Smooth muscle cell (in vitro differentiated cells): Measurements from ENCODE around the gene SENP1. TPM values are rescaled to one million over a fixed set of nuclear protein-coding genes. Genes with fewer than 3 reads are reported as not detected.
A peak's percentile ranks its signal among the peaks of the same experiment; 100 is the strongest.

Experiments
- DNase-seq: peaks from one replicate; lab custom pipeline; 2025; ENCODE audit not compliant: unreplicated experiment; lab: John Stamatoyannopoulos, UW
- H2AFZ ChIP-seq: fragments of 200-600 bp; sonication (generic); 2 replicates; pipeline ENCODE4 v1.6.0; 2016; ENCODE audit warnings: antibody characterized with exemption, low read depth, mild to moderate bottlenecking
- H3F3A ChIP-seq: fragments of 200-600 bp; sonication (generic); 2 replicates; pipeline ENCODE4 v1.6.0; 2017; ENCODE audit warnings: antibody characterized with exemption, low read depth
- H3K27ac ChIP-seq: fragments of 200-600 bp; sonication (generic); 2 replicates; pipeline ENCODE4 v1.5.1; 2016; ENCODE audit warnings: low read depth, mild to moderate bottlenecking
- H3K27me3 ChIP-seq: fragments of 200-600 bp; sonication (generic); 2 replicates; pipeline ENCODE4 v1.6.1; 2016; ENCODE audit warnings: low read depth, mild to moderate bottlenecking
- H3K36me3 ChIP-seq: fragments of 200-600 bp; sonication (generic); 2 replicates; pipeline ENCODE4 v1.5.1; 2016; ENCODE audit warnings: low read depth
- H3K4me1 ChIP-seq: fragments of 200-600 bp; sonication (generic); 2 replicates; pipeline ENCODE4 v1.5.1; 2016; ENCODE audit warnings: low read depth
- H3K4me2 ChIP-seq: fragments of 200-600 bp; sonication (generic); 2 replicates; pipeline ENCODE4 v1.6.0; 2016; ENCODE audit warnings: mild to moderate bottlenecking
- H3K4me3 ChIP-seq: fragments of 200-600 bp; sonication (generic); 2 replicates; pipeline ENCODE4 v1.5.1; 2016; ENCODE audit warnings: mild to moderate bottlenecking
- H3K79me2 ChIP-seq: fragments of 200-600 bp; sonication (generic); 2 replicates; pipeline ENCODE4 v1.6.0; 2016; ENCODE audit warnings: low read depth, mild to moderate bottlenecking
- H3K9ac ChIP-seq: fragments of 200-600 bp; sonication (generic); 2 replicates; pipeline ENCODE4 v1.6.0; 2016; ENCODE audit warnings: low read depth
- H3K9me3 ChIP-seq: fragments of 200-600 bp; sonication (generic); replicated peaks from 2 replicates; pipeline ENCODE4 v1.5.1; 2016; ENCODE audit warnings: low read depth
- H4K20me1 ChIP-seq: fragments of 200-600 bp; sonication (generic); 2 replicates; pipeline ENCODE4 v1.6.0; 2016; ENCODE audit warnings: low read depth
- CTCF ChIP-seq: fragments of 200-600 bp; sonication (generic); IDR thresholded peaks from 2 replicates; pipeline ENCODE4 v1.5.1; 2017; ENCODE audit warnings: borderline replicate concordance, mild to moderate bottlenecking, antibody characterized with exemption; ENCODE audit not compliant: insufficient read depth, poor library complexity, severe bottlenecking
- WGBS: methylation state at CpG from one replicate; pipeline ENCODE4 v1.1.7; 2016; ENCODE audit warnings: low lambda C conversion rate; 5-methylcytosine and 5-hydroxymethylcytosine counted together
- polyA plus RNA-seq: library from polyadenylated mRNA; unstranded; fragments of >200 nt; fragmentation: Nextera tagmentation; extraction: Ambion mirVana; gene quantifications from 2 replicates; pipeline ENCODE4 v1.2.1, GENCODE V29; 2016
- total RNA-seq: library from RNA; depleted of rRNA; stranded (reverse); fragments of >200 nt; gene quantifications from 2 replicates; pipeline ENCODE4 v1.2.3, GENCODE V29; 2014

Gene SENP1
- total and polyA plus RNA-seq, 2 experiments from 2014 or later, result 6.7 to 25.8 TPM

GRCh38 chr12:48109424-48109823, 3.5 kb upstream of the SENP1 start:
- H3F3A ChIP-seq, result peaks cover 6% of the 10 kb centered on the region
- H3K4me2 ChIP-seq, result no peak overlapping the region
- no peak overlapping the region for H2AFZ ChIP-seq
- H3K79me2 ChIP-seq, result peaks cover 9% of the 10 kb centered on the region
- H3K9ac ChIP-seq, result no peak overlapping the region
- no peak for TF ChIP-seq CTCF
- peaks cover 8% of the 10 kb centered on the region for H3K27me3 ChIP-seq
- H3K4me3 ChIP-seq, result no peak overlapping the region
- no peak overlapping the region for H3K27ac ChIP-seq
- no peaks in the 10 kb centered on the region for H3K36me3 ChIP-seq
- H3K9me3 ChIP-seq, result no peaks in the 10 kb centered on the region
- H3K4me1 ChIP-seq, result peaks cover 11% of the 10 kb centered on the region
- no peak for DNase-seq
- H4K20me1 ChIP-seq, result no peaks in the 10 kb centered on the region

- no peaks in the 10 kb centered on the region for H3K36me3 ChIP-seq
- no peak for TF ChIP-seq CTCF
Observed at GRCh38 chr12:48106681-48107613, 1.1 kb upstream of the SENP1 start.

GRCh38 chr12:48105321-48105866, 485 bp downstream of the SENP1 start:
- H3K9ac ChIP-seq, result peak overlapping the region; percentile 95
- peak overlapping the region; percentile 92 for H2AFZ ChIP-seq
- no peak for DNase-seq
- H3K9me3 ChIP-seq, result no peaks in the 10 kb centered on the region
- TF ChIP-seq CTCF, result no peak
- peaks cover 6% of the 10 kb centered on the region for H3F3A ChIP-seq
- H3K4me3 ChIP-seq, result peak overlapping the region; percentile 73
- under 1% methylated on average over 26 of the region's 30 CpGs for WGBS
- peaks cover 13% of the 10 kb centered on the region for H3K4me1 ChIP-seq
- peak overlapping the region; percentile 95 for H3K4me2 ChIP-seq
- H4K20me1 ChIP-seq, result no peaks in the 10 kb centered on the region
- H3K27me3 ChIP-seq, result peaks cover 8% of the 10 kb centered on the region
- H3K36me3 ChIP-seq, result no peaks in the 10 kb centered on the region
- peaks cover 48% of the 10 kb centered on the region for H3K79me2 ChIP-seq
- peak overlapping the region; percentile 96 for H3K27ac ChIP-seq

More at GRCh38 chr12:48106681-48107613, 1.1 kb upstream of the SENP1 start:
- peaks cover 8% of the 10 kb centered on the region for H3K27me3 ChIP-seq
- 88% methylated on average over 5 of the region's 5 CpGs for WGBS
- peaks cover 33% of the 10 kb centered on the region for H3K79me2 ChIP-seq
- H4K20me1 ChIP-seq, result no peaks in the 10 kb centered on the region
- peaks cover 6% of the 10 kb centered on the region for H3F3A ChIP-seq
- DNase-seq, result no peak
- peak overlapping the region; percentile 92 for H2AFZ ChIP-seq
- H3K4me3 ChIP-seq, result peak overlapping the region; percentile 73
- H3K4me2 ChIP-seq, result peak overlapping the region; percentile 95
- H3K27ac ChIP-seq, result peak overlapping the region; percentile 96
- peak overlapping the region; percentile 95 for H3K9ac ChIP-seq
- no peaks in the 10 kb centered on the region for H3K9me3 ChIP-seq
- peaks cover 13% of the 10 kb centered on the region for H3K4me1 ChIP-seq
